ENCODE results near the gene MTHFD1L. TPM values are rescaled to one million over a fixed set of nuclear protein-coding genes. Genes with fewer than 3 reads are reported as not detected.
"Not testable (repeated sequence)": the region's sequence is repeated elsewhere in the genome, so short reads cannot be mapped to it uniquely, and the experiment has no call there.

Gene MTHFD1L
- total and polyA plus RNA-seq, 3 experiments from 2014 or later, result 5.8 to 108 (median 102) TPM

DNA sequence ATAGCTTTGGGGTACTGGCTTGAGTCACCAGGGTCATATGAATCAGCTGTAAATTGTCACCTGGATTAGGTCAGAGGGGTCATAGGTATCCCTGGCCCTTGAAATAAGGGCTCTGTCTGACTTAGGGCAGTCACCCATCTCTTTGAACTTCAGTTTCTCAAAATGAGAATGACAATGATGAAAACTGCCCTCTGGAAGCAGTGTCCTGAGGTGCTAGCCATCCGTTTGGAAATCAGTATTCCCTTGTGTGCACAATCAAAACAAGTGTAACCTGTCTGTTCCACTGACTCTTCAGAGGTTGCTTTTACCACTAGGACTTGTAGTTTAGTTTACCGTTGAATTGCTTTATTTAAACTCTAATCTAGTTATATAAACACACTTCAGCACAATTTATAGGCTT is 259.7 kb downstream of the MTHFD1L start:
- H3K27ac Mint-ChIP-seq; H3K9me3 ChIP-seq (ENCODE audit: low read length); H3K4me3 ChIP-seq (ENCODE audit: low read length); H3K36me3 ChIP-seq (ENCODE audit: insufficient read depth, low read length); H3K36me3 Mint-ChIP-seq; POLR2A ChIA-PET; DNase-seq; H3K4me1 ChIP-seq (ENCODE audit: insufficient read depth, low read length); H3K27me3 ChIP-seq (ENCODE audit: insufficient read depth, low read length, poor library complexity, severe bottlenecking); H3K27ac ChIP-seq (ENCODE audit: low read depth, low read length); CTCF ChIA-PET; H3K9me3 Mint-ChIP-seq; H3K4me3 Mint-ChIP-seq; H3K4me1 Mint-ChIP-seq: not testable (repeated sequence)
- H3K27me3 Mint-ChIP-seq, result peaks cover 3 to 11% of the 10 kb centered on the region in 2 donors

DNA sequence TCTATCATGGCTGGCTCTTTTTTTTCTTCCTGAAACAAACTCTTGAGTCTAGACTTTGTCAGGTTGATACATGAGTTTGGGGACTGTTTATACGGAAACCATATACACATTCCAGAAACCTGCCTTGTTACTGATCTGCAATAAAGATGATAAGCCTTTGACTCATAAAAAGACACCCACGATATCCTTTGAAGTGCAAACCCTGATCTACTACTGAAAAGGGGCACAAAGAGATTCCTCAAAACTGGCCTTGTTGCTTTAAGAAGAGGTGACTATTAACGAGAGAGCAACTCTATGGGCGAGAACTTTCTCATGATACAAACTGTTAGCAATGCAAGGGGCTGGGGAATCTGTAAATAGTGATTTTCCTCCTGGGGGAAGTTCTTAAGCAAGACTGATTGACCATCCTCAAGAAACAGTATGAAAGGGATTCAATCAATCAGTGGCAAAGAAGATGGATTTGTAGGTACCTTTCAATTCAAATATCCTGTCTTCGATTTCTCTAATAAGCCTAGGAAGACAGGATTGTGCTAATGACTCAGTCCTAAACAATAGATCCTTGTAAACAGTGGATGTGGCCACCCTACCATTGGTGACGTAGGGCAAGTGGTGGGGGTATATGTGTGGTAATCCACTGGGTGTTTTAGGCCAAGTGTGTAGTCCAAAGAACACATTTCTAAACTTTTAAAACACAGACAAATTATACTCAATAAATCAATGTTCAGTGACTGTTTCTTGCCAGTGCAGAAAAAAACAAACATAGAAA is 260.3 kb downstream of the MTHFD1L start:
- CTCF ChIA-PET; H3K4me1 Mint-ChIP-seq; DNase-seq; H3K9me3 ChIP-seq (ENCODE audit: low read length); H3K9me3 Mint-ChIP-seq; H3K36me3 Mint-ChIP-seq; H3K27ac Mint-ChIP-seq; POLR2A ChIA-PET; H3K4me3 Mint-ChIP-seq; H3K27ac ChIP-seq (ENCODE audit: low read depth, low read length); H3K4me1 ChIP-seq (ENCODE audit: insufficient read depth, low read length); H3K4me3 ChIP-seq (ENCODE audit: low read length); H3K27me3 ChIP-seq (ENCODE audit: insufficient read depth, low read length, poor library complexity, severe bottlenecking); H3K36me3 ChIP-seq (ENCODE audit: insufficient read depth, low read length): not testable (repeated sequence)
- peaks cover 3 to 15% of the 10 kb centered on the region in 2 donors for H3K27me3 Mint-ChIP-seq

DNA sequence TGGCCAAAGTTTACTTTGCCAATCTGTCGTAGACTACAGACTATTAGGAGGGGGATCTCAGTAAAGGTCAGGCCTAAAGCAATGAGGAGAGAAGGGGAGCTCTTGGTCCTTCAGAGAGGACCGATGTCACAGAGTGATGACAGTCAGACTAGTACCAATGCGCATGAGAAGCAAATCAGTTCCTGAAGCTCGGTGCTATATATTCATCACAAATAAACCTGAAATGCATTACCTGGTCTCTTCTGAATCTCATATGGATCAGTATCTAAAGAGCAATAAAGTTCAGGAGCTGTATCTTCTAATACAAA is 260.9 kb downstream of the MTHFD1L start:
- H3K4me3 ChIP-seq (ENCODE audit: low read length); H3K27me3 ChIP-seq (ENCODE audit: insufficient read depth, low read length, poor library complexity, severe bottlenecking); H3K27ac ChIP-seq (ENCODE audit: low read depth, low read length); H3K4me3 Mint-ChIP-seq; H3K9me3 ChIP-seq (ENCODE audit: low read length); CTCF ChIA-PET; H3K27ac Mint-ChIP-seq; H3K36me3 Mint-ChIP-seq; H3K9me3 Mint-ChIP-seq; H3K4me1 Mint-ChIP-seq; POLR2A ChIA-PET; H3K36me3 ChIP-seq (ENCODE audit: insufficient read depth, low read length); DNase-seq; H3K4me1 ChIP-seq (ENCODE audit: insufficient read depth, low read length): not testable (repeated sequence)
- peaks cover 3 to 15% of the 10 kb centered on the region in 2 donors for H3K27me3 Mint-ChIP-seq

- peaks cover 3 to 15% of the 10 kb centered on the region in 2 donors for H3K27me3 Mint-ChIP-seq
- POLR2A ChIA-PET; H3K4me3 Mint-ChIP-seq; H3K36me3 Mint-ChIP-seq; H3K36me3 ChIP-seq (ENCODE audit: insufficient read depth, low read length); H3K4me1 Mint-ChIP-seq; CTCF ChIA-PET; H3K27me3 ChIP-seq (ENCODE audit: insufficient read depth, low read length, poor library complexity, severe bottlenecking); H3K4me3 ChIP-seq (ENCODE audit: low read length); DNase-seq; H3K9me3 ChIP-seq (ENCODE audit: low read length); H3K4me1 ChIP-seq (ENCODE audit: insufficient read depth, low read length); H3K27ac ChIP-seq (ENCODE audit: low read depth, low read length); H3K9me3 Mint-ChIP-seq: not testable (repeated sequence)
- peak overlapping the region in 1 of 8 donors; percentile 0 for H3K27ac Mint-ChIP-seq
These were observed 261.8 kb downstream of the MTHFD1L start for GRCh38 chr6:151127133-151127798.

- Histone ChIP-seq H3K27me3 (ENCODE audit: insufficient read depth, low read length, poor library complexity, severe bottlenecking) (no peaks in the 10 kb centered on the region), H3K4me3 (ENCODE audit: low read length) (no peak overlapping the region), H3K27ac (ENCODE audit: low read depth, low read length) (no peak overlapping the region), H3K9me3 (ENCODE audit: low read length) (no peaks in the 10 kb centered on the region), H3K36me3 (ENCODE audit: insufficient read depth, low read length) (no peaks in the 10 kb centered on the region), H3K4me1 (ENCODE audit: insufficient read depth, low read length) (no peaks in the 10 kb centered on the region)
- Mint-ChIP-seq H3K9me3 (peaks cover 0 to 5% (median 0%) of the 10 kb centered on the region in 5 donors), H3K4me1 (no peaks in the 10 kb centered on the region), H3K4me3 (no peak overlapping the region), H3K27ac (no peak overlapping the region), H3K27me3 (peaks cover 2 to 15% of the 10 kb centered on the region in 2 donors), H3K36me3 (no peaks in the 10 kb centered on the region)
- no peak for DNase-seq
- POLR2A ChIA-PET, result no interaction called here
- CTCF ChIA-PET, result no interaction called here
These were observed 263.4 kb downstream of the MTHFD1L start for GRCh38 chr6:151128763-151129370.

DNA sequence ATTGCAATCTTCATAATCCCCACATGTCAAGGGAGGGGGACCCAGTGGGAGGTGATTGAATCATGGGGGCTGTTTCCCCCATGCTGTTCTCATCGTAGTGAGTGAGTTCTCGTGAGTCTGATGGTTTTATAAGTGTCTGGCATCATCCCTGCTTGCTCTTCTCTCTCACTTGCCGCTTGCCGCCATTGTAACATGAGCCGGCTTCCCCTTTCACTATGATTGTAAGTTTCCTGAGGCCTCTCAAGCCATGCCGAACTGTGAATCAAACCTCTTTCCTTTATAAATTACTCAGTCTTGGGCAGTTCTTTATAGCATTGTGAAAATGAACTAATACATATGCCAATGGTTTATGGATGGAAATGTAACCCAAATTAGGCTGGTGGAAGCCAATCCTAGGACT is 264.8 kb downstream of the MTHFD1L start:
- Histone ChIP-seq H3K9me3 (ENCODE audit: low read length) (no peaks in the 10 kb centered on the region), H3K4me1 (ENCODE audit: insufficient read depth, low read length) (no peaks in the 10 kb centered on the region), H3K27ac (ENCODE audit: low read depth, low read length) (no peak overlapping the region), H3K36me3 (ENCODE audit: insufficient read depth, low read length) (no peaks in the 10 kb centered on the region), H3K27me3 (ENCODE audit: insufficient read depth, low read length, poor library complexity, severe bottlenecking) (no peaks in the 10 kb centered on the region), H3K4me3 (ENCODE audit: low read length) (no peak overlapping the region)
- ChIA-PET POLR2A (no interaction called here), CTCF (no interaction called here)
- Mint-ChIP-seq H3K27ac (no peak overlapping the region), H3K36me3 (no peaks in the 10 kb centered on the region), H3K4me3 (no peak overlapping the region), H3K4me1 (no peaks in the 10 kb centered on the region), H3K9me3 (peaks cover 0 to 7% (median 0%) of the 10 kb centered on the region in 5 donors), H3K27me3 (peaks cover 2 to 16% of the 10 kb centered on the region in 2 donors)
- no peak for DNase-seq

DNA sequence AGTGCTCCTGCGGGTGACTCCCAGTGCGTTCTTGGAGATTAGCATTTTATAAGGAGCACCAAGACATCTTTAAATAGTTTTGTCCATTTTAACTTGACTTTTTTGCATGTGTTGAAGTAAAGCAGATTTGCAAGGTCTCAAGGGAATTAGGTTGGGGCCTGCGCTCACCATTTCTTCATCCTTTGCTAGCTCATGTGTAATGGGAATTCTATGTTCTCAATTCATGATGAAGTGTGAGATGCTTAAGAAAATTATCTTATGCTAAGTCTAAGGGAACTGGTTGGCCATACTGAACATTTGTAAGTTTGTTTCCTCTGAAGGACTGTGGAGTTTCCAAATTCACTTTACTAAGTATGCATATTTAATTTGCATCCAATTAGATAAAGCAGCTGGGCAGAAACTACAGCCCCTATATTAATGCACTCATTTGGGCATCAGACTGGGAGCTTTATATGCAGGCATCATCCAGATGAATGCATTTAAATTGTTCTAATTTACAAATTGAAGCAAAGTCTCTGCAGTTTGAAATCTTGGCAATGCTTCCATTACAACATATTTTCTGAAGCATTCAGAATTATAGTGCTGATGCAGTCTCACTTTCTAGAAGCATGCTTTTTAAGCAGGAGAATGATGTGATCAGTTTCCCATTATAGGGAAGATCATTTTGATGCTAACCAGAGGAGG is 266.0 kb downstream of the MTHFD1L start:
- Mint-ChIP-seq H3K27me3 (peaks cover 5 to 20% of the 10 kb centered on the region in 2 donors), H3K4me1 (no peaks in the 10 kb centered on the region), H3K36me3 (no peaks in the 10 kb centered on the region), H3K27ac (no peak overlapping the region), H3K9me3 (peaks cover 0 to 7% (median 0%) of the 10 kb centered on the region in 5 donors), H3K4me3 (no peak overlapping the region)
- Histone ChIP-seq H3K27ac (ENCODE audit: low read depth, low read length) (no peak overlapping the region), H3K4me1 (ENCODE audit: insufficient read depth, low read length) (no peaks in the 10 kb centered on the region), H3K27me3 (ENCODE audit: insufficient read depth, low read length, poor library complexity, severe bottlenecking) (no peaks in the 10 kb centered on the region), H3K9me3 (ENCODE audit: low read length) (no peaks in the 10 kb centered on the region), H3K36me3 (ENCODE audit: insufficient read depth, low read length) (no peaks in the 10 kb centered on the region), H3K4me3 (ENCODE audit: low read length) (no peak overlapping the region)
- POLR2A ChIA-PET, result no interaction called here
- no peak for DNase-seq
- CTCF ChIA-PET, result no interaction called here

GRCh38 chr6:151136141-151136755 is 270.7 kb downstream of the MTHFD1L start:
- H3K4me1 Mint-ChIP-seq, result no peaks in the 10 kb centered on the region
- H3K4me3 Mint-ChIP-seq, result no peak overlapping the region
- Histone ChIP-seq H3K27ac (ENCODE audit: low read depth, low read length) (no peak overlapping the region), H3K4me1 (ENCODE audit: insufficient read depth, low read length) (no peaks in the 10 kb centered on the region), H3K27me3 (ENCODE audit: insufficient read depth, low read length, poor library complexity, severe bottlenecking) (no peaks in the 10 kb centered on the region), H3K9me3 (ENCODE audit: low read length) (no peaks in the 10 kb centered on the region), H3K36me3 (ENCODE audit: insufficient read depth, low read length) (no peaks in the 10 kb centered on the region), H3K4me3 (ENCODE audit: low read length) (no peak overlapping the region)
- no peak overlapping the region for H3K27ac Mint-ChIP-seq
- H3K27me3 Mint-ChIP-seq, result peaks cover 4 to 23% of the 10 kb centered on the region in 2 donors
- ChIA-PET CTCF (no interaction called here), POLR2A (no interaction called here)
- DNase-seq, result no peak
- peaks cover 0 to 7% (median 0%) of the 10 kb centered on the region in 5 donors for H3K9me3 Mint-ChIP-seq
- H3K36me3 Mint-ChIP-seq, result no peaks in the 10 kb centered on the region

Data from CD8-positive, alpha-beta memory T cell (primary cell).